Common myeloid progenitor, CD34-positive (primary cell): ENCODE data around the gene CIC.

Experiments used
- CTCF ChIA-PET: fragments of 350-600 bp; sonication (Branson Sonifier 250); formaldehyde crosslinking; loops from one replicate; lab custom pipeline; 2021; ENCODE audit warnings: antibody characterized with exemption; lab: Charles Lee
- POLR2A ChIA-PET: fragments of 350-600 bp; sonication (Branson Sonifier 250); formaldehyde crosslinking; loops from one replicate; lab custom pipeline; 2021; ENCODE audit warnings: antibody characterized with exemption; lab: Charles Lee
- DNase-seq, 3 donors: peaks; one replicate each; pipeline versions ENCODE4 v3.0.0 to v3.0.0-alpha.2; 2013
- H3K27ac ChIP-seq, 2 experiments: 1 replicate in 1 of 2; 2 replicates in 1 of 2; pipeline ENCODE4 v1.7.0; 2013; ENCODE audit warnings: inconsistent platforms in 2 of 2, low read length in 2 of 2, mild to moderate bottlenecking in 2 of 2, low read depth in 1 of 2, moderate library complexity in 1 of 2; ENCODE audit not compliant: severe bottlenecking in 2 of 2, insufficient read depth in 1 of 2, poor library complexity in 1 of 2
- H3K27me3 ChIP-seq, 5 experiments: replicated peaks in 2 of 5; 1 replicate in 3 of 5; 2 replicates in 2 of 5; pipeline versions ENCODE4 v1.6.1 to v1.7.0; 2013; ENCODE audit warnings: low read length in 4 of 5, mild to moderate bottlenecking in 2 of 5, moderate library complexity in 2 of 5, inconsistent platforms in 1 of 5; ENCODE audit not compliant: insufficient read depth in 5 of 5, control insufficient read depth in 4 of 5
- H3K36me3 ChIP-seq, 4 experiments: 1 replicate in 2 of 4; 2 replicates in 2 of 4; pipeline versions ENCODE4 v1.6.1 to v1.7.0; 2013; ENCODE audit warnings: low read length in 3 of 4, control low read depth in 1 of 4, mild to moderate bottlenecking in 1 of 4; ENCODE audit not compliant: control insufficient read depth in 4 of 4, insufficient read depth in 4 of 4
- H3K4me1 ChIP-seq, 4 experiments: 1 replicate in 3 of 4; 2 replicates in 1 of 4; pipeline versions ENCODE4 v1.6.1 to v1.7.1; 2013; ENCODE audit warnings: low read length in 3 of 4, mild to moderate bottlenecking in 3 of 4, control low read depth in 1 of 4, inconsistent platforms in 1 of 4, moderate library complexity in 1 of 4; ENCODE audit not compliant: control insufficient read depth in 4 of 4, insufficient read depth in 4 of 4; ENCODE audit errors: control extremely low read depth in 1 of 4
- H3K4me3 ChIP-seq, 7 experiments: 1 replicate in 4 of 7; 2 replicates in 3 of 7; pipeline versions ENCODE4 v1.5.1 to v1.7.0; 2013; ENCODE audit warnings: mild to moderate bottlenecking in 7 of 7, low read length in 6 of 7, moderate library complexity in 6 of 7, inconsistent platforms in 2 of 7, low read depth in 2 of 7, control low read depth in 1 of 7; ENCODE audit not compliant: insufficient read depth in 4 of 7, control insufficient read depth in 1 of 7; ENCODE audit errors: extremely low read depth in 1 of 7
- H3K9me3 ChIP-seq, 5 experiments: 1 replicate in 4 of 5; 2 replicates in 1 of 5; pipeline versions ENCODE4 v1.6.1 to v1.7.1; 2013; ENCODE audit warnings: low read length in 4 of 5, mild to moderate bottlenecking in 2 of 5, inconsistent platforms in 1 of 5, low read depth in 1 of 5, moderate library complexity in 1 of 5; ENCODE audit not compliant: control insufficient read depth in 4 of 5, insufficient read depth in 2 of 5; ENCODE audit errors: control extremely low read depth in 1 of 5
- WGBS: methylation state at CpG from one replicate; pipeline ENCODE4 v1.1.5; 2013; ENCODE audit not compliant: insufficient coverage; 5-methylcytosine and 5-hydroxymethylcytosine counted together

CIC gene

GRCh38 chr19:42287017-42287826 is 18.2 kb downstream of the CIC start:
- DNase-seq = no peak
- ChIA-PET CTCF (interaction anchor here (1.0 to 1.8 kb wide), 3 partner anchors 12 to 178 kb away, joined by 3 to 5 read pairs (median 3); partner anchors contain the start of gene POU2F2), POLR2A (no interaction called here)
- no peaks in the 10 kb centered on the region for H3K27me3 ChIP-seq
- peaks cover 9 to 39% (median 37%) of the 10 kb centered on the region in 4 experiments for H3K4me1 ChIP-seq
- H3K9me3 ChIP-seq = no peaks in the 10 kb centered on the region
- no peak overlapping the region for H3K27ac ChIP-seq
- peaks cover 8 to 61% (median 44%) of the 10 kb centered on the region in 4 experiments for H3K36me3 ChIP-seq
- WGBS = 95% methylated on average over 19 of the region's 30 CpGs
- H3K4me3 ChIP-seq = peak overlapping the region in 1 of 7 experiments; percentile 30

- H3K4me1 ChIP-seq = peaks cover 6 to 33% (median 32%) of the 10 kb centered on the region in 4 experiments
- 96% methylated on average over 10 of the region's 10 CpGs for WGBS
- H3K36me3 ChIP-seq = peaks cover 9 to 66% (median 49%) of the 10 kb centered on the region in 4 experiments
- DNase-seq = no peak
- ChIA-PET POLR2A (no interaction called here), CTCF (interaction anchor here (0.9 to 1.8 kb wide), 5 partner anchors 12 to 179 kb away, joined by 3 to 6 read pairs (median 3); partner anchors contain the start of gene POU2F2)
- H3K27me3 ChIP-seq = no peaks in the 10 kb centered on the region
- no peak overlapping the region for H3K4me3 ChIP-seq
- H3K9me3 ChIP-seq = no peaks in the 10 kb centered on the region
- no peak overlapping the region for H3K27ac ChIP-seq
Measured at GRCh38 chr19:42287827-42288107, 18.7 kb downstream of the CIC start.

- POLR2A ChIA-PET = no interaction called here
- H3K27ac ChIP-seq = no peak overlapping the region
Measured at GRCh38 chr19:42288387-42288786, 19.3 kb downstream of the CIC start.

GRCh38 chr19:42288881-42289555 is 20.0 kb downstream of the CIC start:
- Histone ChIP-seq H3K36me3 (peaks cover 12 to 79% (median 58%) of the 10 kb centered on the region in 4 experiments), H3K27ac (no peak overlapping the region), H3K4me1 (peaks cover 6 to 25% (median 23%) of the 10 kb centered on the region in 4 experiments), H3K4me3 (no peak overlapping the region), H3K9me3 (no peaks in the 10 kb centered on the region), H3K27me3 (no peaks in the 10 kb centered on the region)
- ChIA-PET POLR2A (no interaction called here), CTCF (interaction anchor here (0.6 to 2.6 kb wide), 15 partner anchors 9 to 197 kb away, joined by 3 to 12 read pairs (median 3); partner anchors contain the start of genes PAFAH1B3 and PRR19)
- DNase-seq = no peak
- 93% methylated on average over 19 of the region's 22 CpGs for whole genome bisulfite sequencing

More at GRCh38 chr19:42288387-42288786, 19.3 kb downstream of the CIC start:
- peaks cover 6 to 27% (median 25%) of the 10 kb centered on the region in 4 experiments for H3K4me1 ChIP-seq
- no peaks in the 10 kb centered on the region for H3K9me3 ChIP-seq
- peak in 1 of 3 donors; percentile 48 for DNase-seq
- no peak overlapping the region for H3K4me3 ChIP-seq
- H3K27me3 ChIP-seq = no peaks in the 10 kb centered on the region
- CTCF ChIA-PET = interaction anchor here (0.9 to 2.6 kb wide), 11 partner anchors 10 to 196 kb away, joined by 3 to 12 read pairs (median 3); no protein-coding TSS in a partner anchor
- WGBS = 78% methylated on average over 4 of the region's 4 CpGs
- peaks cover 12 to 72% (median 53%) of the 10 kb centered on the region in 4 experiments for H3K36me3 ChIP-seq

- POLR2A ChIA-PET = no interaction called here
- Histone ChIP-seq H3K4me1 (peaks cover 6 to 24% (median 22%) of the 10 kb centered on the region in 4 experiments), H3K4me3 (no peak overlapping the region), H3K36me3 (peaks cover 15 to 84% (median 62%) of the 10 kb centered on the region in 4 experiments), H3K27ac (peak overlapping the region in 1 of 2 experiments; percentile 20), H3K9me3 (no peaks in the 10 kb centered on the region), H3K27me3 (no peaks in the 10 kb centered on the region)
- DNase-seq = no peak
- CTCF ChIA-PET = interaction anchor here (0.5 to 2.6 kb wide), 14 partner anchors 8 to 198 kb away, joined by 3 to 12 read pairs (median 4); partner anchors contain the start of genes PAFAH1B3 and PRR19
- 100% methylated on average over 5 of the region's 8 CpGs for WGBS
Measured at GRCh38 chr19:42289556-42290041, 20.5 kb downstream of the CIC start.

- H3K27ac ChIP-seq = no peak overlapping the region
- CTCF ChIA-PET = interaction anchor here (0.5 to 2.6 kb wide), 13 partner anchors 9 to 188 kb away, joined by 3 to 12 read pairs (median 4); partner anchors contain the start of genes PAFAH1B3 and PRR19
- H3K4me1 ChIP-seq = peaks cover 3 to 18% (median 18%) of the 10 kb centered on the region in 4 experiments
- H3K36me3 ChIP-seq = peaks cover 17 to 89% (median 64%) of the 10 kb centered on the region in 4 experiments
- POLR2A ChIA-PET = no interaction called here
- H3K9me3 ChIP-seq = no peaks in the 10 kb centered on the region
- 97% methylated on average over 6 of the region's 13 CpGs for WGBS
- no peak overlapping the region for H3K4me3 ChIP-seq
- H3K27me3 ChIP-seq = no peaks in the 10 kb centered on the region
- no peak for DNase-seq
Measured at GRCh38 chr19:42290136-42290522, 21.1 kb downstream of the CIC start.
